IPS-11a (cell line): ENCODE measurements around the gene FBXO21.
"Not testable (repeated sequence)": the region's sequence is repeated elsewhere in the genome, so short reads cannot be mapped to it uniquely, and the experiment has no call there.

Experiments
- H3K4me3 ChIP-seq: one replicate; pipeline ENCODE4 v1.5.1; 2013; ENCODE audit warnings: low read depth, low read length, control low read depth

Gene FBXO21

DNA sequence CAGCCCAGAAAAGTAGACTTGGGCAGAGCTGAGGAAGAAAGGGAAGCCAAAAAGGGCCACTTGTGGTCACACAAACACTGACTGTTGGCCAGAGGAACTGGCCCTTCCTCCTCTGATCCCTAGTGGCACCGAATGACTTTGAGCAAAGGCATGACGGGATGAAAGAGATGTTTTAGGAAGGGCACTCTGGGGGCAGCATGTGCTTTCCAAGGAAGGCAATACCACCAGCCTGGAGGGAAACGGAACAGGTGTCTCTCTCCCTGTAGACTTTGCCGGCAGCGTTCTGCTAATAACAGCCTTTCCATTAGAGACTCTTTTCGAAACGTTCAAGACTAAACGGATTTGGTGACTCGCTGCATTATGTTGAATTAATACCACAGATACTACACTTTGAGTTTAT, 12.3 kb upstream of the FBXO21 start:
- H3K4me3 ChIP-seq = no peak overlapping the region

DNA sequence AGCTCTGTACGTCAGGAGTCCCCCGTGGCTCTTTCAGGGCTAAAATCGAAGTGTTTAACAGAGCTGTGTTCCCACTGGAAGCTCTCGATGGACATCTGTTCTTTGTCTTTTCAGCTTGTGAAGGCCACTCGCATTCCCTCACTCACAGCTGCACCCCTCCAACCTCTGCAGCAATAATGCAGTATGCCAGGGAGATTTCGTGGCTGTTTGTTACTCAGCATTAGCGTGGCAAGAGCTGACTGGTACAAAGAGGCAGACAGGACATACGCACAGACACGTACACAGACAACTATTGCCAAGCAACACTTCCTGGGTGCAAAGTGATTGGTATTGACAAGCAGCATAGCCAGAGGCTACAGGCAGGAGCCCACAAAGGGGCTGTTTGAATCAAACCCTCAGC, 11.8 kb upstream of the FBXO21 start:
- no peak overlapping the region for H3K4me3 ChIP-seq

DNA sequence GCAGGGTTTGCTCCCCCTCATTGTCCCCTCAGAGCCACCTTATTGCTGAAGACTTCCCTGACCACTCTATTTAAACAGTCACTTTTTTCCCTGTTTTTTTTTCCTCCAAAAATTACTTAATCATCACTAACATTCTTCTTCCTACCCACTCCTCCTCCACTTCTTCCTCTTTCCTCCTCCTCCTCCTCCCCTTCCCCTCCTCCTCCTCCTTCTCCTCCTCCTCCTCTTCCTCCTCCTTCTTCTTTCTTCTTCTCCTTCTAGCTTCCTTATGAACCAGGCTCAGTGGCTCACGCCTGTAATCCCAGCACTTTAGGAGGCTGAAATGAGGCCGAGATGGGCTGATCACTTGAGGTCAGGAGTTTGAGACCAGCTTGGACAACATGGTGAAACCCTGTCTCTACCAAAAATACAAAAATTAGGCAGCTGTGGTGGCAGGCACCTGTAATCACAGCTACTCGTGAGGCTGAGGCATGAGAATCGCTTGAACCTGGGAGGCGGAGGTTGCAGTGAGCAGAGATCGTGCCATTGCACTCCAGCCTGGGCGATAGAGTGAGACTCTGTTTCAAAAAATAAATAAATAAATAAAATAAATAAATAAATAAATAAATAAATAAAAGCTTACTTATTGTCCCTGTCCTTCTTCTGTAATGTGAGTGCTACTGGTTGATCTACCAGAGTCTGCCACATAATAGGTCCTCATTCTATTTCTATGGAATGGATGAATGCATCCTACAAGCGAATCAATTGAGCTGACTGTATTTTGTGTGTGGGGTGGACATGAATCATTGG, 9.9 kb upstream of the FBXO21 start:
- H3K4me3 ChIP-seq = not testable (repeated sequence)

DNA sequence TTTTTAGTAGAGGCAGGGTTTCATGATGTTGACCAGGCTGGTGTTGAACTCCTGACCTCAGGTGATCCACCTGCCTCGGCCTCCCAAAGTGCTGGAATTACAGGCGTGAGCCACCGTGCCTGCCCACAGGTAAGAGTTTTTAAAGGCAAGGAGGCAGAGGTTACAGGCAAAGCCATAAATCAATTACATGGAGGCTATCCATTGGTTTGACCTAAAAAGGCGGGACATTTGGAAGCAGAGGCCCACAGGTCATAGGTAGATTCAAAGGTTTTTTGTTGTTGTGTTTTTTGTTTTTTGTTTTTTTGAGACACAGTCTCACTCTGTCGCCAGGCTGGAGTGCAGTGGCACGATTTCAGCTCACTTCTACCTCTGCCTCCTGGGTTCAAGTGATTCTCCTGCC, 6.1 kb upstream of the FBXO21 start:
- not testable (repeated sequence) for H3K4me3 ChIP-seq

DNA sequence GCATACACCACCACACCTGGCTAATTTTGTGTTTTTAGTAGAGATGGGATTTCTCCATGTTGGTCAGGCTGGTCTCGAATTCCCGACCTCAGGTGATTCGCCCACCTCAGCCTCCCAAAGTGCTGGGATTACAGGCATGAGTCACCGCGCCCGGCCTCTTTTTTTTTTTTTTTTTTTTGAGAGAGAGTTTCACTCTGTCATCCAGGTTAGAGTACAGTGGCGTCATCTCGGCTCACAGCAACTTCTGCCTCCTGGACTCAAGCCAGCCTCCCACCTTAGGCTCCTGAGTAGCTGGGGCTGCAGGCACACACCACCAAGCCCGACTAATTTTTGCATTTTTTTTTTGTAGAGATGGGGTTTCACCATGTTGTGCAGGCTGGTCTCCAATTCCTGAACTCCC, 4.8 kb upstream of the FBXO21 start:
- not testable (repeated sequence) for H3K4me3 ChIP-seq

DNA sequence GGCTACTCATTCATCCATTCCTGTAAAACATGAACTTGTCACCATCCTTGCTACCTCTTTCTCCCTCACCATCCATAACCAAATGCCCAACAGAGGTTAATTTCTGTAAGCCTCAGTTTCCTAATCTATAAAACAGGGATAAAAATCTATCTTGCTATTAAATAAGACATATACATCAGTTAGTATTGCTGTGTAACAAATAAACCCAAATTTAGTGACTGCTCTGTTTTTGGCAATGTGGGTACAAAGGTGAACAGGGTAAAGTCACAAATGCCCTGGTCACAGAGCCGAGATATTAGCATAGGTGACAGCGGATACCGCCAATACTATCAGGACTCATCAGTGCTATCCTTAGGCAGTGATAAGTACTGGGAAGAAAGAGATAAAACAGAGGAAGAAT, 3.6 kb upstream of the FBXO21 start:
- H3K4me3 ChIP-seq = no peak overlapping the region

DNA sequence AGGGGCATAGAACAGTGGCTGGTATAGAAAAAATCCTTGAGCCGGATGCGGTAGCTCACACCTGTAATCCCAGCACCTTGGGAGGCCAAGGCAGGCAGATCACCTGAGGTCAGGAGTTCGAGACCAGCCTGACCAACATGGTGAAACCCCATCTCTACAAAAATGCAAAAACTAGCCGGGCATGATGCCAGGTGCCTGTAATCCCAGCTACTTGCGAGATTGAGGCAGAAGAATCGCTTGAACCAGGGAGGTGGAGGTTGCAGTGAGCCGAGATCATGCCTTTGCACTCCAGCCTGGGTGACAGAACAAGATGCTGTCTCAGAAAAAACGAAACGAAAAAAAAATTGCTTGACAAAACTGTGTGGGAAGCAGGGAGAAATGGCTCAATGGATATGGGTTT, 2.3 kb upstream of the FBXO21 start:
- H3K4me3 ChIP-seq = not testable (repeated sequence)

DNA sequence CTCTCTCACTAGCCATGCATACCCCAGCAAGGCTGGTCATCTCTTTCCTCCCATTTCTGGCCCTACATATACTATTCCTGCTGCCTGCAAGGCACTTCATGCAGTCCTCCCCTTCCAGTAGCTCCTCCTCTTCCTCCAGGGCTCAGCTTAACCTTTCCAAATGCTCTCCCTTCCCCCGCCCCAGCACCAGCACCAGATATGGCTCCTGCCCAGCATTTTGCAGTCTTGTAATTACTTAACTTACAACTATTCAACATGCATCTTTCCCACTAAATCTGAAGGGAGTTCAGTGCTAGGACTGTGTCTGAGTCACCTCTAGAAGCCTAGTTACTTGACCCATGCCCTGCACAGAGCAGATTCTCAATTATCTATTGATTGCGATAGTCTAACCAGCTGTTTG, 1.8 kb upstream of the FBXO21 start:
- no peak overlapping the region for H3K4me3 ChIP-seq

DNA sequence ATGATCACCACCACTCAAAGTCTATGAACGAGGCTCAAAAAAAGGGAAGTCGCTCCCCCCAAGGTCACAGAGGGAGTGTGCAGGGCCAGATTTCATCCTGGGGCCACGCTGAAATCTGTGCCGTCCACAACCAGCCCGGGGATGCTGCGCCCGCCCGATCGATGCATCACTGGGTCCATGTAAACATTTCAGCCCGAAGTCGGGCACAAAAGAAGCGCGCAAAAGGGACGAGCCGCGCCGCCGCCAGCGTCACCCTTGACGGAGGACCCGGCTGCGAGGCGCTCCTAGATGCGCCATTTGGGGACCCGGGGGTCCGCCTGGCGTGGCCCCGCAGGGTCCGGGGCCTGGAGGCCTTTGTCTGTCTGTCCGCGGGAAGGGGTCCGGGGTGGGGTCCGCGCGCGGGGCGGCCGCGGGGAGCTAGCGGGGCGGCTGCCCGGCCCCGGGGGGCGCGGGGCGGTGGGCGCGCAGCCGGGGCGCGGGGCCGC, 503 bp downstream of the FBXO21 start:
- H3K4me3 ChIP-seq = peak overlapping the region; percentile 96

DNA sequence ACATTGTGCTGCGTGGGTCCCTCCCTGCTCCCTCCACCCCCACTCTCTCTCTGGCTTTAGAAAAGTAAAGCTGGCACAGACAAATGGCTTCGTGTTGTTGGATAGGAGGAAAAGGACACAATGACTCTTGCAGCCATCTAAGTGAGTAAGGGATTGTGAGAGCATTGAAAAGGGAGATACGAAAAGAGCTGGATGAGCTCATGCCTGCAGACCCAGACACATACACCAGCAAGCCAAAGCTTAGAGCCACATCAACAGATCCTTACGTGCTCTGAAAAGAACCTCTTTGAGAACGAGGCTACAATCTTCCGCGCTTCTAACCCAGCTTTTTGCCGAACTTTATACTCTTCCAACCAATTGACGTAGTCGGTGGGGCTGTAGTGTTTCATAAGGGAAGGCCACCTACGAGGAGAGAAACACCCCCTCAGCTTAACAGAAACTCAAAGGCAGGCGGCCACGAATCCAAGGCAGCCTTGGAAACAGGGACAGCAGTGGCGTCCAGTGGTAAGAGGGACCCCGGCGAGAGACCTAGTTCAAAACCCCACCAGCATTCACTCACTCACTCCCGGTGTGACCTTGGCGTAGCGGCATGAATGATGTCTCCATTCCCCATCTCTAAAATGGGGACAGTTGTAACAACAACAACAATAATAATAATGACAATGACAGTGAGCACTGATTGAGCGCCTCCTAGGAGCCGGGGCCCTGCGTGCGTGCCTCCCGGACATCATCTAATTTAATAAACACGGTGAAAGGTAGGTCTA, 1.1 kb downstream of the FBXO21 start:
- peak overlapping the region; percentile 96 for H3K4me3 ChIP-seq

DNA sequence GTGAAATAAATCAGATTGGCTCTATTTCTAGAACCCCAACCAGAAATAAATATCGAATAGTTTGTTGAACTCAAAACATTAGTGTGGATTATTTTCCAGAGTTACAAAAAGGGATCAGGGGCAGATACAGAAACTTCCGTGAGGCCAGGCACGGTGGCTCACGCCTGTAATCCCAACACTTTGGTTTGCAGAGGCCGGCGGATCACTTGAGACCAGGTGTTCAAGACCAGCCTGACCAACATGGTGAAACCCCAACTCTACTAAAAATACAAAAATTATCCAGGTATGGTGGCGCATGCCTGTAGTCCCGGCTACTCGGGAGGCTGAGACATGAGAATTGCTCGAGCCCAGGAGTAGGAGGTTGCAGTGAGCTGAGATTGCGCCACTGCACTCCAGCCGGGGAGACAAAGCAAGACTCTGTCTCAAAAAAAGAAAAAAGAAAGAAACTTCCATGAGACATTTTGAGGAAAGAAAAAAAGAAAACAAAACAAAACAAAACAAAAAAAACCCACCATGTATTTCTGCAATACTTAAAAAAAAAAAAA, 2.1 kb downstream of the FBXO21 start:
- no peak overlapping the region for H3K4me3 ChIP-seq

DNA sequence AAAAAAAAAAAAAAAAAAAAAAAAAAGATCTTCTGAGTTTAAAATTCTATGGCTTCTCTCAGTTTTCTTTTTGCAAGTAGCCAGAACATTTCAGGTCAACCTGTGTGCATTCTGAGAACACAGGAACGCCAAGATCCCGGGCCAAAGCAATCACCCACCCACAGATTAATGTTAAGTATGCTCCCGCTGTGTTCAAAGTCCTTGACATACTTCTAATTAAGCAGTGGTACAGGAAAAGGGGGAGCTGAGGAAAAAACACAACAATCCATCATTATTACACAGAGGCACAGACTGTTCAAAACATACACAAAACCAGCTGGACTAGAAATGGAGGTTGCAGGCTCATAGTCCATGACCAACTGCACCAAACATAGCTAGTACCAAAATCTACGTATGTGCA, 2.8 kb downstream of the FBXO21 start:
- no peak overlapping the region for H3K4me3 ChIP-seq

DNA sequence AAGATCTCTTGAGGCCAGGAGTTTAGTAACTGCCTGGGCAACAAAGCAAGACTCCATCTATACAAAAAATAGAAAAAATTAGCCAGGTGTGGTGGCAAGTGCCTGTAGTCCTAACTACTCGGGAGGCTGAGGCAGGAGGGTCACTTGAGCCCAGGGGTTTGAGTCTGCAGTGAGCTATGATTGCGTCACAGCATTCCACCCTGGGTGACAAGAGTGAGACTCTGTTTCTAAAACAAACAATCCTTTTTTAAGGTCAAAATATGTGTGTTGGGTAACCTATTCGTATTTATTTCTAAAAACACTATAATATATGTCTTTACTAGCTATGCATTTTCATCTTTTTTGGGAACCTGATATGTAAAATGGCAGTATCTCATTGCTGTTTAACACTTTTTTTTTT, 7.4 kb downstream of the FBXO21 start:
- H3K4me3 ChIP-seq = no peak overlapping the region

DNA sequence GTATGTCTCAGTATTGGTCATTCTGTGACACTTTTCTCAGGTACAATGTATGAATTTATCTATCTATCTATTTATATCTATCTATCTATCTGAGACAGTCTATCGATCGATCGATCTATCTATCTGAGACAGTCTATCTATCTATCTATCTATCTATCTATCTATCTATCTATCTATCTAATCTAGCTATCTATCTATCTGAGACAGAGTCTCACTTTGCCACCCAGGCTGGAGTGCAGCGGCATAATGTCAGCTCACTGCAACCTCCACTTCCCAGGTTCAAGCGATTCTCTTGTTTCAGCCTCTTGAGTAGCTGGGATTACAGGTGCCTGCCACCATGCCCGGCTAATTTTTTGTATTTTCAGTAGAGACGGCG, 8.8 kb downstream of the FBXO21 start:
- not testable (repeated sequence) for H3K4me3 ChIP-seq

DNA sequence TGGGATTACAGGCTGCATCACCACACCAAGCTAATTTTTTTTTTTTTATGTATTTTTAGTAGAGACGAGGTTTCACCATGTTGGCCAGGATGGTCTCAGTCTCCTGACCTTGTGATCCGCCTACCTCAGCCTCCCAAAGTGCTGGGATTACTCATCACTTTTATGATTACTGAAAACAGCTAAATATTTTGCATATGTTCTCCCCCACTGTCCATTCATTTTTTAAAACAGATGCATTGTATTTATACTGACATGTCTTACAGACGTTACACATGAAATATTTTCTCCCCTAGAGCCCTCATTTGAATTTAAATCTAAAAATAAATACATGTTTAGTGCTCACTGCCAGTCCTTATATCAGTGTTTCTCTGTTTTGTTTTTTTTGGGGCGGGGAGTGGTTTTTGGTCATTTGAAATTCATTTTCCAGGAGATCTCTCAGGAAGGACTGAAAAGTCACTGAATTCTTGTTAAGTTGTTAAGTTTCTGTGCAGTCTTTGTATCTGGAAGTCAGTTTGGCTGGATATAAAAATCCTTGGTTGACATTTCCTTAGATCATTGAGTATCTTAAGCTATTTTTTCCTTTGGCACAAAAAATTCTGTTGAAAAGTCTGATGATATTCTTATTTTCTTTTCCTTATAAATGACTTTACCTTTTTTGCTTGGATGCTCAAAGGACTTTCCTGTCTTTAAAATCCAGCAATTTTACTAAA, 9.4 kb downstream of the FBXO21 start:
- H3K4me3 ChIP-seq = no peak overlapping the region

DNA sequence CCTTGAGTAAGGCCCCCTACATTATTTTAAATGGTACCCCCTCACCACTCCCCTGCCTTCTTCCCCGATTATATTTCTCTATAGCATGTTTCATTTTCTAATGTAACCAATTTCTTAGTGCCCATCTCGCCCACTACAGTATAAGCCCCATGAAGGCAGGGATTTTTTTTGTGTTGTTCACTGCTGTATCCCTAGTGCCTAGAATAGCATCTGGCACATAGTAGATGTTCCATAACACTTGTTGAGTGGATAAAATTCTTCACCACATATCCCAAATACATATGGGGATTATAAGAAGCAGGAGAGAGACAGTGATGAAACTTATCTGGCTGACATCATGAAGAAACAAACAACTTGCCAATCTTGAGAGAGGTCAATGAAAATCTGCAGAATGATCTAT, 11.5 kb downstream of the FBXO21 start:
- H3K4me3 ChIP-seq = no peak overlapping the region

DNA sequence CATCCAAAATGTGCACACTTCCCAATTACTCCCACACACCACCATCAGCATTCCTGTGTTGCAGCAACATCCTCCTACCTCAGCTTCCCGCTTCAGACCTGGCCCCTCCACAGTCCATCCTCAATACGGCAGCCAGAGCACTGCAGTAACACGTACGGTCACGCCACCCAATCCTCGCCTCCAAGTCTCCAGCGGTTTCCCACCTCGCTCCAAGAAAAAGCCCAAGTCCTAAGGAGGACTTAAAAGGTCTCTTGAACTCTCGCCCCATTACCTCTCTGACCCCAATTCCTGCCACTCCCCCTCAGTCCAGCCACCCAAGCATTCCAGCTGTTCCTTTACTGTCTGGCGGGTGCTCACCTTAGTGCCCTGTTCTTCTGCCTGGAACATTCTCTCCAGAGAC, 12.0 kb downstream of the FBXO21 start:
- no peak overlapping the region for H3K4me3 ChIP-seq

DNA sequence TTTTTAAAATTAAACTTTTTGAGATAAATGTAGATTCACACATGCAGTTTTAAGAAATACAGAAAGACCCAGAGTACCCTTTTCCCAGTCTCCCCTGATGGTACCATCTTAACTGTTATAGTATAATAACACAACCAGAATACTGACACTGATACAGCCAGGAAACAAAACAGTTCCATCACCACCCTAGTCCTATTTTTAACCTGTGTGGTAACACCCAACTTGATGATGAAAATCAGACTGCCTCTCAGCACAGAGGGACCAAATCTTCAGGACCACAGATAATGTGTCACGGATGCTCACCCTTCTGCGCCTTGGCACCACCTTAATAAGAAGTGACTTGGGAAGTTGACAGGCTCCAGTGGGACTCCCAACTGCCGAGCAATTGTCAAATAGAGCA, 18.1 kb downstream of the FBXO21 start:
- H3K4me3 ChIP-seq = no peak overlapping the region

DNA sequence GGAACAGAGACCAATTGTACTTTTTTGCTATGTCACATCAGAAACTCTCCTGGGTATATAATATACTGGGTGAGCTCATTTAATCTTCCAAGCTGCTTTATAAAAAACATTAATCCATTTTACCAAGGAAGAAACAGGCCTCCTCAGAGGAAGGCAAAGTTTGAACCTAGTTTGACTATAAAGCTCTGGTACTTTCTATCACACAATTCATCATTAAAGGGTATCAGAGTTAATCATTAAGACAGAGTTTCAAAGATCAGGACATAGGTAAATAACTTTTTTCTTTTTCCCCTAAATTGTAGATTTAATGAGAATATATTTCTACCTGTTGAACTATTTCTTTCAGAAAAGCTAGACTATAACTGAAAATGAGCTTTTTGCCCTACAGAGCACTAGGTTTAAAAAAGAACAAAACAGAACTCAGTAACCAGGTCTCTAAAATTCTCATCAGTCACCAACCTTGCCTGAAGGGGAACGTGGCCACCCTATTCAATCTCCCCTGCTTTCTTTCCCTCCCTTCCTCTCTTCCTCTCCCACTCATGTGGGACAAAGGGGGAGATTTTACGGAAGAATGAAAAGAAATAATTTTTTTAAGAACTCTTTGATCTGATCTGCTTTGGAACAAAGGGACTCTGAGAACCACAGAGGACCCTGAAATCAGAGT, 18.6 kb downstream of the FBXO21 start:
- no peak overlapping the region for H3K4me3 ChIP-seq

DNA sequence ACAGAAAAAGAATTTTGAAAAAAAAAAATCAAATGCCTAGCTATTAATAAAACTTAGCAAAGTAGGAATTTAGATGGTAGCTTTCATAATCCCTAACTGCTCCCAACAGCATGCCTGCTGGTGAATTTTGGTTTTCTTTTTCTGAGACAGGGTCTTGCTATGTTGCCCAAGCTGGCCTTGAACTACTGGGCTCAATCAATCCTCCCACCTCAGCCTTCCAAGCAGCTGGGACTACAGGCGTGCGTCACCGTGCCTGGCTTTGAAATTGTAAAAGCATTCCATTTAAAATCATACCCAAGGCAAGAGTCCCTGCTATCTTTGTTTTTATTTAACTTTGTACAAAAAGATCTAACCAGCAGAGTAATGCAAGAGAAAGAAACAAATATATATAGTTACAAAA, 20.7 kb downstream of the FBXO21 start:
- no peak overlapping the region for H3K4me3 ChIP-seq

DNA sequence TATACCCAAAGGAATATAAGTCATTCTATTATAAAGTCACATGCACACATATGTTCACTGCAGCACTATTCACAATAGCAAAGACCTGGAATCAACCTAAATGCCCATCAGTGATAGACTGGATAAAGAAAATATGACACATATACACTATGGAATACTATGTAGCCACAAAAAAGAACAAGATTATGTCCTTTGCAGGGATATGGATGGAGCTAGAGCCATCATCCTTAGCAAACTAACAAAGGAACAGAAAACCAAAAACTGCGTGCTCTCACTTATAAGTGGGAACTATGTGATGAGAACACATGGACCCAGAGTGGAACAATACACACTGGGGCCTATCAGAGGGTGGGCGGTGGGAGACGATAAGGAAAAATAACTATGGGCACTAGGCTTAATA, 21.3 kb downstream of the FBXO21 start:
- no peak overlapping the region for H3K4me3 ChIP-seq
